DND-41 (cell line): Measurements from ENCODE around the gene CD14.

ENCODE experiments used
- CTCF ChIP-seq: IDR thresholded peaks from 2 replicates; pipeline ENCODE4 v1.5.1; 2012; ENCODE audit warnings: borderline replicate concordance, low read length, moderate library complexity, mild to moderate bottlenecking; ENCODE audit not compliant: poor library complexity, severe bottlenecking; ENCODE audit errors: extremely low read depth
- EZH2 ChIP-seq: IDR thresholded peaks from 3 replicates; pipeline ENCODE4 v1.6.1; 2012; ENCODE audit warnings: borderline replicate concordance, low read depth, mild to moderate bottlenecking, moderate library complexity, low read length, inconsistent platforms; ENCODE audit not compliant: severe bottlenecking

- TF ChIP-seq CTCF (no peak), EZH2 (no peak)
Observed at GRCh38 chr5:140647042-140647419, 14.1 kb upstream of the CD14 start.
